ENCODE measurements around the gene GTF2F2. TPM values are rescaled to one million over a fixed set of nuclear protein-coding genes. Genes with fewer than 3 reads are reported as not detected.

The GTF2F2 gene
- total RNA-seq, 1 donor from 2014 or later = 19.9 TPM

GRCh38 chr13:45301263-45301662 lies 181.0 kb downstream of the GTF2F2 start:
- Mint-ChIP-seq H3K27ac (no peak overlapping the region), H3K4me3 (no peak overlapping the region), H3K36me3 (no peaks in the 10 kb centered on the region), H3K27me3 (ENCODE audit: low read depth) (peaks cover 7% of the 10 kb centered on the region), H3K4me1 (no peaks in the 10 kb centered on the region), H3K9me3 (no peaks in the 10 kb centered on the region)
- no peak for DNase-seq (ENCODE audit: low spot score in 2 of 2, unreplicated experiment in 2 of 2)
- TF ChIP-seq CTCF (IDR thresholded peaks at IDR 0.05; ENCODE audit: unreplicated experiment) = no peak

GRCh38 chr13:45302507-45302906 lies 182.2 kb downstream of the GTF2F2 start:
- peaks cover 7% of the 10 kb centered on the region for H3K27me3 Mint-ChIP-seq (ENCODE audit: low read depth)
- no peak overlapping the region for H3K4me3 Mint-ChIP-seq
- H3K27ac Mint-ChIP-seq = no peak overlapping the region
- no peak for DNase-seq (ENCODE audit: low spot score in 2 of 2, unreplicated experiment in 2 of 2)
- no peak for TF ChIP-seq CTCF (IDR thresholded peaks at IDR 0.05; ENCODE audit: unreplicated experiment)
- no peaks in the 10 kb centered on the region for H3K4me1 Mint-ChIP-seq
- H3K36me3 Mint-ChIP-seq = no peaks in the 10 kb centered on the region
- H3K9me3 Mint-ChIP-seq = no peaks in the 10 kb centered on the region

GRCh38 chr13:45303026-45303425 lies 182.7 kb downstream of the GTF2F2 start:
- Mint-ChIP-seq H3K36me3 (no peaks in the 10 kb centered on the region), H3K9me3 (no peaks in the 10 kb centered on the region), H3K27me3 (ENCODE audit: low read depth) (peaks cover 7% of the 10 kb centered on the region), H3K27ac (no peak overlapping the region), H3K4me3 (no peak overlapping the region), H3K4me1 (no peaks in the 10 kb centered on the region)
- DNase-seq (ENCODE audit: low spot score in 2 of 2, unreplicated experiment in 2 of 2) = no peak
- TF ChIP-seq CTCF (IDR thresholded peaks at IDR 0.05; ENCODE audit: unreplicated experiment) = no peak

GRCh38 chr13:45303866-45304265 lies 183.6 kb downstream of the GTF2F2 start:
- Mint-ChIP-seq H3K36me3 (no peaks in the 10 kb centered on the region), H3K4me1 (no peaks in the 10 kb centered on the region), H3K27me3 (ENCODE audit: low read depth) (peaks cover 7% of the 10 kb centered on the region), H3K9me3 (no peaks in the 10 kb centered on the region), H3K27ac (no peak overlapping the region), H3K4me3 (no peak overlapping the region)
- no peak for TF ChIP-seq CTCF (IDR thresholded peaks at IDR 0.05; ENCODE audit: unreplicated experiment)
- no peak for DNase-seq (ENCODE audit: low spot score in 2 of 2, unreplicated experiment in 2 of 2)

GRCh38 chr13:45305079-45305478 lies 184.8 kb downstream of the GTF2F2 start:
- Mint-ChIP-seq H3K4me1 (peaks cover 5% of the 10 kb centered on the region), H3K4me3 (no peak overlapping the region), H3K9me3 (no peaks in the 10 kb centered on the region), H3K27ac (no peak overlapping the region), H3K36me3 (no peaks in the 10 kb centered on the region), H3K27me3 (ENCODE audit: low read depth) (peaks cover 7% of the 10 kb centered on the region)
- TF ChIP-seq CTCF (IDR thresholded peaks at IDR 0.05; ENCODE audit: unreplicated experiment) = no peak
- no peak for DNase-seq (ENCODE audit: low spot score in 2 of 2, unreplicated experiment in 2 of 2)

GRCh38 chr13:45306966-45307365 lies 186.7 kb downstream of the GTF2F2 start:
- Mint-ChIP-seq H3K9me3 (no peaks in the 10 kb centered on the region), H3K36me3 (no peaks in the 10 kb centered on the region), H3K27ac (no peak overlapping the region), H3K4me1 (peaks cover 15% of the 10 kb centered on the region), H3K27me3 (ENCODE audit: low read depth) (peaks cover 8% of the 10 kb centered on the region), H3K4me3 (no peak overlapping the region)
- no peak for DNase-seq (ENCODE audit: low spot score in 2 of 2, unreplicated experiment in 2 of 2)
- TF ChIP-seq CTCF (IDR thresholded peaks at IDR 0.05; ENCODE audit: unreplicated experiment) = no peak
